ENCODE results near the gene LHX4. TPM values are rescaled to one million over a fixed set of nuclear protein-coding genes. Genes with fewer than 3 reads are reported as not detected.

The LHX4 gene
- total RNA-seq, 1 donor from 2014 or later: 0.96 TPM

- no peak overlapping the region for H3K4me3 Mint-ChIP-seq
- H3K27me3 Mint-ChIP-seq (ENCODE audit: low read depth): no peaks in the 10 kb centered on the region
- H3K27ac Mint-ChIP-seq (ENCODE audit: unreplicated experiment): no peak overlapping the region
- H3K4me1 Mint-ChIP-seq: no peaks in the 10 kb centered on the region
- H3K36me3 Mint-ChIP-seq (ENCODE audit: low read depth): peaks cover 20% of the 10 kb centered on the region
- peaks cover 5% of the 10 kb centered on the region for H3K9me3 Mint-ChIP-seq
- DNase-seq (ENCODE audit: low read depth, low spot score): no peak
- TF ChIP-seq CTCF (conservative IDR thresholded peaks at IDR 0.05): no peak
Measured at GRCh38 chr1:180287988-180288705, 58.1 kb downstream of the LHX4 start.

- no peak overlapping the region for H3K4me3 Mint-ChIP-seq
- H3K27ac Mint-ChIP-seq (ENCODE audit: unreplicated experiment): no peak overlapping the region
- H3K36me3 Mint-ChIP-seq (ENCODE audit: low read depth): peaks cover 17% of the 10 kb centered on the region
- H3K4me1 Mint-ChIP-seq: no peaks in the 10 kb centered on the region
- DNase-seq (ENCODE audit: low read depth, low spot score): no peak
- no peak for TF ChIP-seq CTCF (conservative IDR thresholded peaks at IDR 0.05)
- H3K9me3 Mint-ChIP-seq: peaks cover 5% of the 10 kb centered on the region
- H3K27me3 Mint-ChIP-seq (ENCODE audit: low read depth): no peaks in the 10 kb centered on the region
Measured at GRCh38 chr1:180288940-180289339, 58.9 kb downstream of the LHX4 start.

- DNase-seq (ENCODE audit: low read depth, low spot score): no peak
- Mint-ChIP-seq H3K27me3 (ENCODE audit: low read depth) (no peaks in the 10 kb centered on the region), H3K27ac (ENCODE audit: unreplicated experiment) (no peak overlapping the region), H3K9me3 (peaks cover 5% of the 10 kb centered on the region), H3K4me1 (no peaks in the 10 kb centered on the region), H3K36me3 (ENCODE audit: low read depth) (peaks cover 14% of the 10 kb centered on the region), H3K4me3 (no peak overlapping the region)
- TF ChIP-seq CTCF (conservative IDR thresholded peaks at IDR 0.05): no peak
Measured at GRCh38 chr1:180290265-180291001, 60.4 kb downstream of the LHX4 start.

GRCh38 chr1:180291004-180291403, 60.9 kb downstream of the LHX4 start:
- no peaks in the 10 kb centered on the region for H3K27me3 Mint-ChIP-seq (ENCODE audit: low read depth)
- no peak overlapping the region for H3K4me3 Mint-ChIP-seq
- H3K4me1 Mint-ChIP-seq: no peaks in the 10 kb centered on the region
- H3K27ac Mint-ChIP-seq (ENCODE audit: unreplicated experiment): no peak overlapping the region
- DNase-seq (ENCODE audit: low read depth, low spot score): no peak
- peaks cover 5% of the 10 kb centered on the region for H3K9me3 Mint-ChIP-seq
- H3K36me3 Mint-ChIP-seq (ENCODE audit: low read depth): peaks cover 14% of the 10 kb centered on the region
- no peak for TF ChIP-seq CTCF (conservative IDR thresholded peaks at IDR 0.05)

- Mint-ChIP-seq H3K4me1 (no peaks in the 10 kb centered on the region), H3K27me3 (ENCODE audit: low read depth) (no peaks in the 10 kb centered on the region), H3K27ac (ENCODE audit: unreplicated experiment) (no peak overlapping the region), H3K36me3 (ENCODE audit: low read depth) (peaks cover 14% of the 10 kb centered on the region), H3K4me3 (no peak overlapping the region), H3K9me3 (peaks cover 5% of the 10 kb centered on the region)
- DNase-seq (ENCODE audit: low read depth, low spot score): no peak
- no peak for TF ChIP-seq CTCF (conservative IDR thresholded peaks at IDR 0.05)
Measured at GRCh38 chr1:180294711-180295110, 64.6 kb downstream of the LHX4 start.
